GM23338 (cell line): ENCODE measurements around the gene AJM1. TPM values are rescaled to one million over a fixed set of nuclear protein-coding genes. Genes with fewer than 3 reads are reported as not detected.

ENCODE experiments used
- EZH2phosphoT487 ChIP-seq: fragments of 200-600 bp; sonication (generic); IDR thresholded peaks from one replicate; pipeline ENCODE4 v1.8.1; 2018; ENCODE audit warnings: antibody characterized with exemption; ENCODE audit not compliant: unreplicated experiment
- NANOG ChIP-seq: IDR thresholded peaks from 2 replicates; pipeline ENCODE4 v1.6.1; 2016; ENCODE audit warnings: antibody characterized with exemption, borderline replicate concordance
- ZNF331 ChIP-seq: fragments of 250-450 bp; sonication (Bioruptor Pico); IDR thresholded peaks from 2 replicates; pipeline ENCODE4 v1.5.0; 2020; ENCODE audit warnings: low read depth, mild to moderate bottlenecking, moderate library complexity
- polyA plus RNA-seq: library from polyadenylated mRNA; unstranded; fragments of >200 nt; fragmentation: Nextera tagmentation; extraction: Ambion mirVana; gene quantifications from 2 replicates; pipeline ENCODE4 v1.2.1, GENCODE V29; 2016
- total RNA-seq: library from RNA; depleted of rRNA; stranded (reverse); fragments of >200 nt; shearing (Covaris generic); gene quantifications from 2 replicates; pipeline ENCODE4 v1.2.3, GENCODE V29; 2014
- TF ChIP-seq, protein P1 (sequence below): fragments of 250-450 bp; sonication (Bioruptor Pico); IDR thresholded peaks from 2 replicates; pipeline ENCODE4 v1.5.0; 2020; ENCODE audit warnings: mild to moderate bottlenecking, moderate library complexity
- TF ChIP-seq, protein P2 (sequence below): IDR thresholded peaks from one replicate; pipeline ENCODE4 v1.6.1; 2018; ENCODE audit warnings: antibody characterized with exemption; ENCODE audit not compliant: unreplicated experiment

The AJM1 gene
- total and polyA plus RNA-seq, 2 experiments from 2014 or later = 0.36 to 0.49 TPM

DNA sequence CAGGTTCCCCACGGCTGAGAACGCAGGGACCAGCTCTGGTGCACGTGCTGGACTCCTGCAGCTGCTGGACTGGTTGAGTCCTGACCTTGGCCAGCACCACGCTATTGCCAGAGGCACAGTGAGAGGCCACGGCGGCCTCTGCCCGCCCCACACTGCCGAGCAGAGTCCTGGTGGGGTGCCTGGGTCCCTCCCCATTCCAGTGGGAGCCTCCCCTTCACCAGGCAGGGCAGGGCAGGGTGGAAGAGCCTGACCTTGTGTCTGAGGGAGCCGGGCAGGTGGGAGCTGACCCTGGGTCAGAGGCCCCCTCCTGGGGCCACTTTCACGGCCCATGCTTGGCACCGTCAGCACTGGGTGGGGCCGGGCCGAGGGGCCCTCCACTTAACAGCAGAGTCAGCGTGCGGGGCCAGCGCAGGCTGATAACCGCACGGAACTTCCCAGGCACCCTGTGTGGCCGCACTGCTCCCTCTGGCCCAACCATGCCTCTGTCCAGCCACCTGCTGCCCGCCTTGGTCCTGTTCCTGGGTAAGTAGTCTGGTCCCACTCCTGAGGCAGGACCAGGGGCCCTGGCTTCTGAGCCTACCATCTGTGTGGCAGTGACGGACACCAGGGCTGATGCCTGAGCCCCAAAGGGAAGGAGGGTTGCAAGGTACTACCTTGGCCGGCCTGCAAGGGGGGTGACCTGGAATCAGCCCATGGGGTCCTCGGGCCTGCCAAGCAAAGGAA is 9.8 kb downstream of the AJM1 start, which contains the start of gene MAMDC4 (continued):
- TF ChIP-seq, protein P1, sequence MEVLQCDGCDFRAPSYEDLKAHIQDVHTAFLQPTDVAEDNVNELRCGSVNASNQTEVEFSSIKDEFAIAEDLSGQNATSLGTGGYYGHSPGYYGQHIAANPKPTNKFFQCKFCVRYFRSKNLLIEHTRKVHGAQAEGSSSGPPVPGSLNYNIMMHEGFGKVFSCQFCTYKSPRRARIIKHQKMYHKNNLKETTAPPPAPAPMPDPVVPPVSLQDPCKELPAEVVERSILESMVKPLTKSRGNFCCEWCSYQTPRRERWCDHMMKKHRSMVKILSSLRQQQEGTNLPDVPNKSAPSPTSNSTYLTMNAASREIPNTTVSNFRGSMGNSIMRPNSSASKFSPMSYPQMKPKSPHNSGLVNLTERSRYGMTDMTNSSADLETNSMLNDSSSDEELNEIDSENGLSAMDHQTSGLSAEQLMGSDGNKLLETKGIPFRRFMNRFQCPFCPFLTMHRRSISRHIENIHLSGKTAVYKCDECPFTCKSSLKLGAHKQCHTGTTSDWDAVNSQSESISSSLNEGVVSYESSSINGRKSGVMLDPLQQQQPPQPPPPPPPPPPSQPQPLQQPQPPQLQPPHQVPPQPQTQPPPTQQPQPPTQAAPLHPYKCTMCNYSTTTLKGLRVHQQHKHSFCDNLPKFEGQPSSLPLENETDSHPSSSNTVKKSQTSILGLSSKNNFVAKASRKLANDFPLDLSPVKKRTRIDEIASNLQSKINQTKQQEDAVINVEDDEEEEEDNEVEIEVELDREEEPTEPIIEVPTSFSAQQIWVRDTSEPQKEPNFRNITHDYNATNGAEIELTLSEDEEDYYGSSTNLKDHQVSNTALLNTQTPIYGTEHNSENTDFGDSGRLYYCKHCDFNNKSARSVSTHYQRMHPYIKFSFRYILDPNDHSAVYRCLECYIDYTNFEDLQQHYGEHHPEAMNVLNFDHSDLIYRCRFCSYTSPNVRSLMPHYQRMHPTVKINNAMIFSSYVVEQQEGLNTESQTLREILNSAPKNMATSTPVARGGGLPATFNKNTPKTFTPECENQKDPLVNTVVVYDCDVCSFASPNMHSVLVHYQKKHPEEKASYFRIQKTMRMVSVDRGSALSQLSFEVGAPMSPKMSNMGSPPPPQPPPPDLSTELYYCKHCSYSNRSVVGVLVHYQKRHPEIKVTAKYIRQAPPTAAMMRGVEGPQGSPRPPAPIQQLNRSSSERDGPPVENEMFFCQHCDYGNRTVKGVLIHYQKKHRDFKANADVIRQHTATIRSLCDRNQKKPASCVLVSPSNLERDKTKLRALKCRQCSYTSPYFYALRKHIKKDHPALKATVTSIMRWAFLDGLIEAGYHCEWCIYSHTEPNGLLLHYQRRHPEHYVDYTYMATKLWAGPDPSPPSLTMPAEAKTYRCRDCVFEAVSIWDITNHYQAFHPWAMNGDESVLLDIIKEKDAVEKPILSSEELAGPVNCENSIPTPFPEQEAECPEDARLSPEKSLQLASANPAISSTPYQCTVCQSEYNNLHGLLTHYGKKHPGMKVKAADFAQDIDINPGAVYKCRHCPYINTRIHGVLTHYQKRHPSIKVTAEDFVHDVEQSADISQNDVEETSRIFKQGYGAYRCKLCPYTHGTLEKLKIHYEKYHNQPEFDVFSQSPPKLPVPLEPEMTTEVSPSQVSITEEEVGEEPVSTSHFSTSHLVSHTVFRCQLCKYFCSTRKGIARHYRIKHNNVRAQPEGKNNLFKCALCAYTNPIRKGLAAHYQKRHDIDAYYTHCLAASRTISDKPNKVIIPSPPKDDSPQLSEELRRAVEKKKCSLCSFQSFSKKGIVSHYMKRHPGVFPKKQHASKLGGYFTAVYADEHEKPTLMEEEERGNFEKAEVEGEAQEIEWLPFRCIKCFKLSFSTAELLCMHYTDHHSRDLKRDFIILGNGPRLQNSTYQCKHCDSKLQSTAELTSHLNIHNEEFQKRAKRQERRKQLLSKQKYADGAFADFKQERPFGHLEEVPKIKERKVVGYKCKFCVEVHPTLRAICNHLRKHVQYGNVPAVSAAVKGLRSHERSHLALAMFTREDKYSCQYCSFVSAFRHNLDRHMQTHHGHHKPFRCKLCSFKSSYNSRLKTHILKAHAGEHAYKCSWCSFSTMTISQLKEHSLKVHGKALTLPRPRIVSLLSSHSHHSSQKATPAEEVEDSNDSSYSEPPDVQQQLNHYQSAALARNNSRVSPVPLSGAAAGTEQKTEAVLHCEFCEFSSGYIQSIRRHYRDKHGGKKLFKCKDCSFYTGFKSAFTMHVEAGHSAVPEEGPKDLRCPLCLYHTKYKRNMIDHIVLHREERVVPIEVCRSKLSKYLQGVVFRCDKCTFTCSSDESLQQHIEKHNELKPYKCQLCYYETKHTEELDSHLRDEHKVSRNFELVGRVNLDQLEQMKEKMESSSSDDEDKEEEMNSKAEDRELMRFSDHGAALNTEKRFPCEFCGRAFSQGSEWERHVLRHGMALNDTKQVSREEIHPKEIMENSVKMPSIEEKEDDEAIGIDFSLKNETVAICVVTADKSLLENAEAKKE (CRISPR knock-in tag) = no peak
- TF ChIP-seq EZH2phosphoT487 = no peak
- no peak for TF ChIP-seq NANOG
- TF ChIP-seq ZNF331 = no peak
- TF ChIP-seq, protein P2, sequence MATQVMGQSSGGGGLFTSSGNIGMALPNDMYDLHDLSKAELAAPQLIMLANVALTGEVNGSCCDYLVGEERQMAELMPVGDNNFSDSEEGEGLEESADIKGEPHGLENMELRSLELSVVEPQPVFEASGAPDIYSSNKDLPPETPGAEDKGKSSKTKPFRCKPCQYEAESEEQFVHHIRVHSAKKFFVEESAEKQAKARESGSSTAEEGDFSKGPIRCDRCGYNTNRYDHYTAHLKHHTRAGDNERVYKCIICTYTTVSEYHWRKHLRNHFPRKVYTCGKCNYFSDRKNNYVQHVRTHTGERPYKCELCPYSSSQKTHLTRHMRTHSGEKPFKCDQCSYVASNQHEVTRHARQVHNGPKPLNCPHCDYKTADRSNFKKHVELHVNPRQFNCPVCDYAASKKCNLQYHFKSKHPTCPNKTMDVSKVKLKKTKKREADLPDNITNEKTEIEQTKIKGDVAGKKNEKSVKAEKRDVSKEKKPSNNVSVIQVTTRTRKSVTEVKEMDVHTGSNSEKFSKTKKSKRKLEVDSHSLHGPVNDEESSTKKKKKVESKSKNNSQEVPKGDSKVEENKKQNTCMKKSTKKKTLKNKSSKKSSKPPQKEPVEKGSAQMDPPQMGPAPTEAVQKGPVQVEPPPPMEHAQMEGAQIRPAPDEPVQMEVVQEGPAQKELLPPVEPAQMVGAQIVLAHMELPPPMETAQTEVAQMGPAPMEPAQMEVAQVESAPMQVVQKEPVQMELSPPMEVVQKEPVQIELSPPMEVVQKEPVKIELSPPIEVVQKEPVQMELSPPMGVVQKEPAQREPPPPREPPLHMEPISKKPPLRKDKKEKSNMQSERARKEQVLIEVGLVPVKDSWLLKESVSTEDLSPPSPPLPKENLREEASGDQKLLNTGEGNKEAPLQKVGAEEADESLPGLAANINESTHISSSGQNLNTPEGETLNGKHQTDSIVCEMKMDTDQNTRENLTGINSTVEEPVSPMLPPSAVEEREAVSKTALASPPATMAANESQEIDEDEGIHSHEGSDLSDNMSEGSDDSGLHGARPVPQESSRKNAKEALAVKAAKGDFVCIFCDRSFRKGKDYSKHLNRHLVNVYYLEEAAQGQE = no peak
